K562 (cell line): ENCODE results near the gene ADAMTS20. TPM values are rescaled to one million over a fixed set of nuclear protein-coding genes. Genes with fewer than 3 reads are reported as not detected.

Source experiments
- BRCA1 ChIP-seq, 2 experiments: fragments of 450-650 bp in 1 of 2; sonication (generic) in 1 of 2; formaldehyde crosslinking in 1 of 2; IDR thresholded peaks; 2 replicates each; pipeline versions ENCODE4 v1.5.0 to v1.6.1; 2017 to 2020; ENCODE audit warnings: mild to moderate bottlenecking in 1 of 2, missing genetic modification reagents in 1 of 2
- C11orf30 ChIP-seq: fragments of 450-650 bp; IDR thresholded peaks from 2 replicates; pipeline ENCODE4 v1.6.1; 2016; ENCODE audit warnings: low read depth, mild to moderate bottlenecking
- CREM ChIP-seq: IDR thresholded peaks from 2 replicates; pipeline ENCODE4 v1.6.1; 2014; ENCODE audit warnings: antibody characterized with exemption, low read depth
- KDM2B ChIP-seq: fragments of 250-450 bp; sonication (Bioruptor Pico); IDR thresholded peaks from 2 replicates; pipeline ENCODE4 v1.8.0; 2021; ENCODE audit warnings: mild to moderate bottlenecking, moderate library complexity
- KDM4B ChIP-seq, 2 experiments: fragments of 450-650 bp in 1 of 2; sonication (generic) in 1 of 2; IDR thresholded peaks; 2 replicates each; pipeline ENCODE4 v1.6.1; 2016 to 2017; ENCODE audit warnings: borderline replicate concordance in 2 of 2, antibody characterized with exemption in 1 of 2, low read depth in 1 of 2, mild to moderate bottlenecking in 1 of 2
- MIER1 ChIP-seq: fragments of 450-650 bp; IDR thresholded peaks from 2 replicates; pipeline ENCODE4 v1.6.1; 2016; ENCODE audit warnings: antibody characterized with exemption, mild to moderate bottlenecking, low read depth
- NFYB ChIP-seq: IDR thresholded peaks from 2 replicates; pipeline ENCODE4 v1.6.1; 2011; ENCODE audit warnings: mild to moderate bottlenecking, moderate library complexity; ENCODE audit not compliant: insufficient read length; ENCODE audit errors: extremely low read depth
- ZBED1 ChIP-seq: IDR thresholded peaks from 2 replicates; pipeline ENCODE4 v1.6.1; 2014
- ZNF316 ChIP-seq: fragments of 450-650 bp; IDR thresholded peaks from 2 replicates; pipeline ENCODE4 v1.6.1; 2016
- polyA plus RNA-seq, 8 experiments: library from polyadenylated mRNA; depleted of rRNA in 4 of 8; stranded (reverse) in 5 of 8; unstranded in 3 of 8; fragments of >200 nt; fragmentation: Nextera tagmentation in 2 of 8; fragmentation: Illumina TruSeq in 1 of 8; extraction: Ambion mirVana in 2 of 8; extraction: Trizol in 1 of 8; gene quantifications; 2 replicates each; pipeline versions ENCODE4 v1.2.1 to v1.2.3, GENCODE V29; 2011 to 2014; ENCODE audit warnings: inconsistent platforms in 1 of 8, missing spikeins in 1 of 8
- total RNA-seq, 7 experiments: library from RNA; depleted of rRNA in 6 of 7; stranded (reverse); fragments of >200 nt in 6 of 7; fragmentation: Illumina TruSeq in 2 of 7; extraction: Trizol in 2 of 7; gene quantifications; 2 replicates each; pipeline versions ENCODE4 v1.2.1 to v1.2.3, GENCODE V29; 2011 to 2021; ENCODE audit warnings: low replicate concordance in 1 of 7
- TF ChIP-seq, protein P1 (sequence below): fragments of 250-450 bp; sonication (Bioruptor Pico); IDR thresholded peaks from 2 replicates; pipeline ENCODE4 v1.8.0; 2021; ENCODE audit warnings: moderate library complexity, mild to moderate bottlenecking, inconsistent platforms
- TF ChIP-seq, protein P2 (sequence below): fragments of 250-450 bp; sonication (Bioruptor Pico); IDR thresholded peaks from 2 replicates; pipeline ENCODE4 v1.8.0; 2022; ENCODE audit warnings: moderate library complexity, mild to moderate bottlenecking, inconsistent platforms
- TF ChIP-seq, protein P3 (sequence below): fragments of 250-450 bp; sonication (Bioruptor Pico); IDR thresholded peaks from 2 replicates; pipeline ENCODE4 v1.4.0; 2020; ENCODE audit warnings: mild to moderate bottlenecking, moderate library complexity, borderline replicate concordance
- TF ChIP-seq, protein P4 (sequence below): fragments of 250-450 bp; sonication (Bioruptor Pico); IDR thresholded peaks from 2 replicates; pipeline ENCODE4 v1.5.0; 2020; ENCODE audit warnings: mild to moderate bottlenecking

The ADAMTS20 gene
- total and polyA plus RNA-seq, 9 of the 15 experiments (the other 6 are each of a cell fraction or from before 2014, with no cell fraction given) = 0.01 to 0.84 (median 0.07) TPM; not detected in 2

DNA sequence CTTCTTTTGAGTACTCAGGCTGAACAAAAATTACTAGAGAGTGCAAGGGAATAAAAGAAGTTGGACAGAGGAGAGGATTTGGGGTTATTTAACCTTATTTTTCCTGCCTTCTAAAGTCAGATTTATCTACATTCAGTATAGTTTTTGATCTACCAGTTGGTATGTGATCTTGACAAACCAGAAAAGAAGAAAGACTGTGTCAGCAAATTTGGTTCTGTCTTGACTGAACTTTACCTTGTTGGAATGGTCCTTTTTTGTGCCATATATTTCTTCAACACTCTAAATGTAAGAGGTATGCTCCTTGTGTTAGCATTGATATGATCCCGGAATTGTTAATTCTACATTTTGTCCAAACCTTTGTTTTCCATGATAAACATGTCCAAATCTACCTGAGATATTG is 47.7 kb upstream of the ADAMTS20 start (continued):
- TF ChIP-seq, protein P1, sequence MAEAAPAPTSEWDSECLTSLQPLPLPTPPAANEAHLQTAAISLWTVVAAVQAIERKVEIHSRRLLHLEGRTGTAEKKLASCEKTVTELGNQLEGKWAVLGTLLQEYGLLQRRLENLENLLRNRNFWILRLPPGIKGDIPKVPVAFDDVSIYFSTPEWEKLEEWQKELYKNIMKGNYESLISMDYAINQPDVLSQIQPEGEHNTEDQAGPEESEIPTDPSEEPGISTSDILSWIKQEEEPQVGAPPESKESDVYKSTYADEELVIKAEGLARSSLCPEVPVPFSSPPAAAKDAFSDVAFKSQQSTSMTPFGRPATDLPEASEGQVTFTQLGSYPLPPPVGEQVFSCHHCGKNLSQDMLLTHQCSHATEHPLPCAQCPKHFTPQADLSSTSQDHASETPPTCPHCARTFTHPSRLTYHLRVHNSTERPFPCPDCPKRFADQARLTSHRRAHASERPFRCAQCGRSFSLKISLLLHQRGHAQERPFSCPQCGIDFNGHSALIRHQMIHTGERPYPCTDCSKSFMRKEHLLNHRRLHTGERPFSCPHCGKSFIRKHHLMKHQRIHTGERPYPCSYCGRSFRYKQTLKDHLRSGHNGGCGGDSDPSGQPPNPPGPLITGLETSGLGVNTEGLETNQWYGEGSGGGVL (CRISPR knock-in tag) = no peak
- TF ChIP-seq ZNF316 = peak; percentile 72
- TF ChIP-seq, protein P2, sequence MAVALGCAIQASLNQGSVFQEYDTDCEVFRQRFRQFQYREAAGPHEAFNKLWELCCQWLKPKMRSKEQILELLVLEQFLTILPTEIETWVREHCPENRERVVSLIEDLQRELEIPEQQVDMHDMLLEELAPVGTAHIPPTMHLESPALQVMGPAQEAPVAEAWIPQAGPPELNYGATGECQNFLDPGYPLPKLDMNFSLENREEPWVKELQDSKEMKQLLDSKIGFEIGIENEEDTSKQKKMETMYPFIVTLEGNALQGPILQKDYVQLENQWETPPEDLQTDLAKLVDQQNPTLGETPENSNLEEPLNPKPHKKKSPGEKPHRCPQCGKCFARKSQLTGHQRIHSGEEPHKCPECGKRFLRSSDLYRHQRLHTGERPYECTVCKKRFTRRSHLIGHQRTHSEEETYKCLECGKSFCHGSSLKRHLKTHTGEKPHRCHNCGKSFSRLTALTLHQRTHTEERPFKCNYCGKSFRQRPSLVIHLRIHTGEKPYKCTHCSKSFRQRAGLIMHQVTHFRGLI (CRISPR knock-in tag) = no peak
- TF ChIP-seq CREM = no peak
- no peak for TF ChIP-seq KDM2B (CRISPR knock-in tag)
- TF ChIP-seq C11orf30 = peak; percentile 56
- TF ChIP-seq NFYB = no peak
- no peak for TF ChIP-seq ZBED1
- no peak for TF ChIP-seq KDM4B (IDR thresholded peaks at IDR 0.05; ENCODE audit: borderline replicate concordance in 2 of 2, low read depth in 1 of 2)
- TF ChIP-seq MIER1 = no peak
- TF ChIP-seq, protein P3, sequence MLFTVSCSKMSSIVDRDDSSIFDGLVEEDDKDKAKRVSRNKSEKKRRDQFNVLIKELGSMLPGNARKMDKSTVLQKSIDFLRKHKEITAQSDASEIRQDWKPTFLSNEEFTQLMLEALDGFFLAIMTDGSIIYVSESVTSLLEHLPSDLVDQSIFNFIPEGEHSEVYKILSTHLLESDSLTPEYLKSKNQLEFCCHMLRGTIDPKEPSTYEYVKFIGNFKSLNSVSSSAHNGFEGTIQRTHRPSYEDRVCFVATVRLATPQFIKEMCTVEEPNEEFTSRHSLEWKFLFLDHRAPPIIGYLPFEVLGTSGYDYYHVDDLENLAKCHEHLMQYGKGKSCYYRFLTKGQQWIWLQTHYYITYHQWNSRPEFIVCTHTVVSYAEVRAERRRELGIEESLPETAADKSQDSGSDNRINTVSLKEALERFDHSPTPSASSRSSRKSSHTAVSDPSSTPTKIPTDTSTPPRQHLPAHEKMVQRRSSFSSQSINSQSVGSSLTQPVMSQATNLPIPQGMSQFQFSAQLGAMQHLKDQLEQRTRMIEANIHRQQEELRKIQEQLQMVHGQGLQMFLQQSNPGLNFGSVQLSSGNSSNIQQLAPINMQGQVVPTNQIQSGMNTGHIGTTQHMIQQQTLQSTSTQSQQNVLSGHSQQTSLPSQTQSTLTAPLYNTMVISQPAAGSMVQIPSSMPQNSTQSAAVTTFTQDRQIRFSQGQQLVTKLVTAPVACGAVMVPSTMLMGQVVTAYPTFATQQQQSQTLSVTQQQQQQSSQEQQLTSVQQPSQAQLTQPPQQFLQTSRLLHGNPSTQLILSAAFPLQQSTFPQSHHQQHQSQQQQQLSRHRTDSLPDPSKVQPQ = no peak
- no peak for TF ChIP-seq BRCA1 (IDR thresholded peaks at IDR 0.05)
- no peak for TF ChIP-seq BRCA1 (CRISPR knock-in tag; IDR thresholded peaks at IDR 0.05)
- TF ChIP-seq, protein P4, sequence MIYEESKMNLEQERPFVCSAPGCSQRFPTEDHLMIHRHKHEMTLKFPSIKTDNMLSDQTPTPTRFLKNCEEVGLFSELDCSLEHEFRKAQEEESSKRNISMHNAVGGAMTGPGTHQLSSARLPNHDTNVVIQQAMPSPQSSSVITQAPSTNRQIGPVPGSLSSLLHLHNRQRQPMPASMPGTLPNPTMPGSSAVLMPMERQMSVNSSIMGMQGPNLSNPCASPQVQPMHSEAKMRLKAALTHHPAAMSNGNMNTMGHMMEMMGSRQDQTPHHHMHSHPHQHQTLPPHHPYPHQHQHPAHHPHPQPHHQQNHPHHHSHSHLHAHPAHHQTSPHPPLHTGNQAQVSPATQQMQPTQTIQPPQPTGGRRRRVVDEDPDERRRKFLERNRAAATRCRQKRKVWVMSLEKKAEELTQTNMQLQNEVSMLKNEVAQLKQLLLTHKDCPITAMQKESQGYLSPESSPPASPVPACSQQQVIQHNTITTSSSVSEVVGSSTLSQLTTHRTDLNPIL (CRISPR knock-in tag) = no peak
- TF ChIP-seq, all 486 proteins: peak for 5
